Colonic mucosa (tissue), 4 donors: Measurements from ENCODE around the gene CSF3R. TPM values are rescaled to one million over a fixed set of nuclear protein-coding genes. Genes with fewer than 3 reads are reported as not detected.

ENCODE experiments used
- DNase-seq: peaks from one replicate; pipeline ENCODE4 v3.0.0-alpha.2; 2020
- H3K27ac ChIP-seq: fragments of 200-600 bp; one replicate; pipeline ENCODE4 v1.8.0; 2021
- H3K27me3 ChIP-seq: fragments of 200-600 bp; one replicate; pipeline ENCODE4 v1.8.0; 2021
- H3K36me3 ChIP-seq: fragments of 200-600 bp; one replicate; pipeline ENCODE4 v1.8.0; 2021
- H3K4me1 ChIP-seq: fragments of 200-600 bp; one replicate; pipeline ENCODE4 v1.8.0; 2021; ENCODE audit warnings: mild to moderate bottlenecking
- H3K4me3 ChIP-seq: fragments of 200-600 bp; one replicate; pipeline ENCODE4 v1.8.0; 2021
- H3K9ac ChIP-seq, 2 donors: one replicate each; pipeline ENCODE4 v1.7.0; 2013; ENCODE audit warnings: control low read depth in 2 of 2, low read depth in 2 of 2, low read length in 2 of 2
- H3K9me3 ChIP-seq: fragments of 200-600 bp; one replicate; pipeline ENCODE4 v1.8.0; 2021
- CTCF ChIP-seq: fragments of 200-600 bp; IDR thresholded peaks from one replicate; pipeline ENCODE4 v1.8.0; 2022; ENCODE audit warnings: antibody characterized with exemption, mild to moderate bottlenecking
- intact Hi-C: fragments of 100-400 bp; cut with DNase I; formaldehyde crosslinking; loops from one replicate; pipeline ENCODE4 v1.14.1; 2022
- total RNA-seq, 2 donors: library from RNA; stranded (reverse); fragmentation: NEBNext Ultra II Directional in 1 of 2; extraction: Animal tissue kit (Norgen Biotek cat#: 25700) in 1 of 2; gene quantifications; one replicate each; pipeline ENCODE4 v1.2.1, GENCODE V29; 2021
- donor health status: healthy.
- donor health status: DM: no; HTN: no; CAD: no.
- donor health status: DM: no; HTN: no; CAD: no.

The CSF3R gene
- total RNA-seq, 2 donors from 2014 or later = 1.1 to 3.8 TPM

DNA sequence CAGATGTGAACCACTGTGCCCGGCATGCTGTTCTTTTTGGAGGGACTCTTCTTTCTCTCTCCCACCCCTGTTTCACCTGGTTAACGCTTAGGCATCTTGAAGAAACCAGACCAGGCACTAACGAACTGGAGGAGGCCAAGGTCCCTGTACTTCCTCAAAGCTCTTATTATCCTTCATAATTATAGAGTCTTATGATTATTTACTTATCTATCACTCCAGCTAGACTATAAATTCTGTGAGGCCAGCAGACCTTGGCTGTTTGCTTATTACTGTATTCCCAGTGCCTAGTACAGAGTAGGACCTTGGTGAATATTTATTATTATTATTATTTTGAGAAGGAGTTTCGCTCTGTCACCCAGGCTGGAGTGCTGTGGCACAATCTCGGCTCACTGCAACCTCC lies 5.8 kb downstream of the CSF3R start:
- TF ChIP-seq CTCF = no peak
- Histone ChIP-seq H3K9ac (no peak overlapping the region), H3K4me1 (no peaks in the 10 kb centered on the region), H3K27me3 (no peaks in the 10 kb centered on the region), H3K36me3 (no peaks in the 10 kb centered on the region), H3K27ac (no peak overlapping the region), H3K9me3 (no peaks in the 10 kb centered on the region), H3K4me3 (no peak overlapping the region)
- intact Hi-C loops = no loop called here
- DNase-seq = no peak

DNA sequence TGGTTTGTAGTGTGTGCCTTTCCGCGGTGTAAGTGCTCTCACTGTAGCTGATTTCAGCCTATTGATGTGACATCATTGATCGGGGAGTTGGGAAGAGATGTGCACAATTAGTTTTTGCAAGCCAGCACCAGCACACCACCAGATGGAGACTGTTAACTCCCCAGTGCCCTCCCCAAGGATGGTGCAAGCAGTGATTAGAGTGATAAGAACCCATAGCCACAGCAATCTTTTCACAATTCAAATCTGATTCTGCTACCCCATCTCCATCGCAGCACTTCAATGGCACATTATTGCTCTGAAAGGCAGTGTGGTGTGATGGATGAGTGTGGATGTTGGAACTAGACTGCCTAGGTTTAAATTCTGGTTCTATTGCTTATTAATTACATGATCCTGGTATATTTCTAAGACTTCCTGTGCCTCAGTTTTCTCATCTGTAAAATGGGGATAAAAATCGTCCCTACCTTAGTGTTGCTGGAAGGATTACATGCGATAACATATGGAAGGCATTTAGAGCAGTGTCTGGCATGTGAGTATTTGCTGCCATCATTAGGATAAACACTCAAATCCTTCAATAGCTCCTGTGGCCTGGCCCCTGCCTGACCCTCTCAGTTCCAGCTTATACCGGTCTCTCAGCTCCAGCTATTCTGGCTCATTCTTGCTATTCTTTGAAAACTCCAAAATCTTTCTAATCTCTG lies 6.7 kb downstream of the CSF3R start:
- intact Hi-C loops = no loop called here
- Histone ChIP-seq H3K27me3 (no peaks in the 10 kb centered on the region), H3K36me3 (no peaks in the 10 kb centered on the region), H3K4me1 (no peaks in the 10 kb centered on the region), H3K27ac (no peak overlapping the region), H3K9ac (no peak overlapping the region), H3K4me3 (no peak overlapping the region), H3K9me3 (no peaks in the 10 kb centered on the region)
- TF ChIP-seq CTCF = no peak
- no peak for DNase-seq

DNA sequence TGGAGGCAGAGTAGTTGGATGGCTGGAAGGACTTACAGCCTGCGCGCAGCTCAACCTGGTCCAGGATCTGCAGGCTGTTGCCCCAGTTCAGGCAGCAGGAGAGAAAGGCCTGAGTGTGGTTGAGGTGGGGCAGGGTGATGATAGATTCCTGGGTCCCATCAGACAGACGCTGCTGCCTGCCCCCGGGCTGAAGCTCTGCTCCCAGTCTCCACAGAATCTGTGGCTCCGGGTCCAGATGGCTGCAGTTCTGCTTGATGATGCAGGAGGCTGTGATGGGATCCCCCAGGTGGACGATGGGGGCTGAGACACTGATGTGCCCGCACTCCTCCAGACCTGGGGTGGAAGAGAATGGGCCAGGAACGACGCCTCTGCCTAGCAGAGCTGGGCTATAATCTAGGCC lies 7.4 kb downstream of the CSF3R start:
- no peak overlapping the region for H3K27ac ChIP-seq
- H3K4me1 ChIP-seq = no peaks in the 10 kb centered on the region
- H3K27me3 ChIP-seq = no peaks in the 10 kb centered on the region
- H3K9ac ChIP-seq = no peak overlapping the region
- no peaks in the 10 kb centered on the region for H3K9me3 ChIP-seq
- TF ChIP-seq CTCF = no peak
- H3K4me3 ChIP-seq = no peak overlapping the region
- DNase-seq = no peak
- intact Hi-C loops = no loop called here
- no peaks in the 10 kb centered on the region for H3K36me3 ChIP-seq

- no peak for DNase-seq
- Histone ChIP-seq H3K4me1 (no peaks in the 10 kb centered on the region), H3K36me3 (no peaks in the 10 kb centered on the region), H3K27ac (no peak overlapping the region), H3K9ac (no peak overlapping the region), H3K9me3 (no peaks in the 10 kb centered on the region), H3K27me3 (no peaks in the 10 kb centered on the region), H3K4me3 (no peak overlapping the region)
- intact Hi-C loops = no loop called here
- no peak for TF ChIP-seq CTCF
These were observed 10.1 kb downstream of the CSF3R start for GRCh38 chr1:36472656-36473055.

GRCh38 chr1:36471830-36472641 lies 10.7 kb downstream of the CSF3R start:
- no peak for TF ChIP-seq CTCF
- H3K27ac ChIP-seq = no peak overlapping the region
- H3K36me3 ChIP-seq = no peaks in the 10 kb centered on the region
- no peak for DNase-seq
- H3K27me3 ChIP-seq = no peaks in the 10 kb centered on the region
- H3K9me3 ChIP-seq = no peaks in the 10 kb centered on the region
- no peak overlapping the region for H3K4me3 ChIP-seq
- intact Hi-C loops = no loop called here
- H3K4me1 ChIP-seq = no peaks in the 10 kb centered on the region
- no peak overlapping the region for H3K9ac ChIP-seq
